Psoas muscle (tissue), 8 donors: ENCODE data around the gene SPINK5. TPM values are rescaled to one million over a fixed set of nuclear protein-coding genes. Genes with fewer than 3 reads are reported as not detected.

Experiments used
- ATAC-seq, 4 donors: fragments of 200-7000 bp; cut with Tn5 transposase; one replicate each; pipeline ENCODE4 v1.9.1; 2020; ENCODE audit warnings: moderate library complexity in 3 of 4, mild to moderate bottlenecking in 2 of 4
- DNase-seq, 2 donors: peaks; one replicate each; pipeline ENCODE4 v3.0.0-alpha.2; 2020
- H3K27ac ChIP-seq: fragments of 200-600 bp; one replicate; pipeline ENCODE4 v1.8.0; 2022
- H3K27me3 ChIP-seq, 3 donors: fragments of 200-600 bp in 1 of 3; one replicate each; pipeline versions ENCODE4 v1.6.1 to v1.8.0; 2013 to 2022; ENCODE audit warnings: low read length in 2 of 3, mild to moderate bottlenecking in 2 of 3, moderate library complexity in 1 of 3; ENCODE audit not compliant: insufficient read depth in 3 of 3
- H3K36me3 ChIP-seq, 2 donors: fragments of 200-600 bp in 1 of 2; one replicate each; pipeline versions ENCODE4 v1.6.1 to v1.8.0; 2013 to 2022; ENCODE audit warnings: low read depth in 1 of 2, mild to moderate bottlenecking in 1 of 2, moderate library complexity in 1 of 2; ENCODE audit not compliant: insufficient read depth in 1 of 2
- H3K4me1 ChIP-seq: fragments of 200-600 bp; one replicate; pipeline ENCODE4 v1.8.0; 2022
- H3K4me3 ChIP-seq: fragments of 200-600 bp; one replicate; pipeline ENCODE4 v1.8.0; 2022; ENCODE audit warnings: mild to moderate bottlenecking
- H3K9me3 ChIP-seq: fragments of 200-600 bp; one replicate; pipeline ENCODE4 v1.8.0; 2022
- WGBS, 3 donors: extraction: QIAGEN DNeasy Blood & Tissue Kit; methylation state at CpG; one replicate each; pipeline versions ENCODE4 v1.1.6 to v1.1.7; 2013; 5-methylcytosine and 5-hydroxymethylcytosine counted together
- intact Hi-C, 2 donors: fragments of 100-400 bp; cut with DNase I; formaldehyde crosslinking; loops; one replicate each; pipeline versions ENCODE4 v1.11.0 to v1.14.2; 2022
- polyA plus RNA-seq, 3 donors: library from polyadenylated mRNA; stranded (reverse); fragments of 200-250 nt; gene quantifications; one replicate each; pipeline ENCODE4 v1.2.3, GENCODE V29; 2013
- total RNA-seq, 4 donors: library from RNA; stranded (reverse); fragmentation: NEBNext Ultra II Directional in 2 of 4; extraction: Animal tissue kit (Norgen Biotek cat#: 25700) in 2 of 4; gene quantifications; one replicate each; pipeline versions ENCODE4 v1.2.1 to v1.2.4, GENCODE V29; 2021 to 2023
- TF ChIP-seq, protein P1 (sequence below): fragments of 200-600 bp; IDR thresholded peaks from one replicate; pipeline ENCODE4 v1.8.0; 2022; ENCODE audit warnings: antibody characterized with exemption
- donor health status: healthy with polysubstance abuse.
- donor health status: DM: no; HTN: no; CAD: no; lungs with moderate emphysema.
- donor health status: Bipolar disorder and iron deficiency.
- donor health status: healthy.
- donor health status: DM: yes; HTN: yes; CAD: no.
- donor health status: DM: no; HTN: no; CAD: no.
- donor health status: DM: no; HTN: no; CAD: no.
- donor health status: DM: yes; HTN: yes; CAD: no.

Gene SPINK5
- total and polyA plus RNA-seq, 7 donors, result 0.05 to 0.90 (median 0.29) TPM; not detected in 1

DNA sequence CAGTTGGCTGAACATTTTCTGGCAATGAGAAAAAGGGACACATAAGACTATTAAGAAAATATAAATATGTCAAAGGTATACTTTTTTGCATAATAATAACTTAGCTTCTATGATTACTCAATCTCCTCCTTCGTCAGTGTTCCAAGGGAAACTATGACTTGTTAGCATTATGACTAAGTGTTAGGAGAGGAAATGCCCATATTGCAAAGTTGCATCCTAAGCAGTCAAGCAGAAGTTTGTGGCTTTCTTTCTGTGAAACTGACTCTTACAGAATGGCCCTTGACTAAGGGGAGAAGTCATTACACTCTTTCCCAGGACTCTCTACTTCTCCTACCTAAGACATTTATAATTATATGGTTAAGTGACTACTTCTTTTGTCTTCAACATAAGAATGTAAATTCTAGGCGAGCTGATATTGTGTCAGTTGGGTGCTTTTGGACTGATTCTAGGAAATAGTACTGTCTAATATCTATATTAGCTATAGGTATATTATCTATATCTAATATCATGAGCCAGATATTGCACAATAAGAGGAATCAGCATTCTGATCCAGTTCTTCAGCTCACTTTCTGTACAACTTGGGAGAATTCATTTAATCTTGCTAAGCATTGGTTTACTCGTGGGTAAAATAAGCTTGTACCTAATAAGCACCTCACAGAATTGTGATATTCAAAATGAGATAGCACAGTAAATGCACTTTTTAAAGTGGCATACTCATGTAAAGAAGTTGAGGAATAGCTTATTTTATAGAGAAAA lies 122.6 kb downstream of the SPINK5 start:
- Histone ChIP-seq H3K4me3 (no peak overlapping the region), H3K27me3 (no peaks in the 10 kb centered on the region), H3K27ac (no peak overlapping the region), H3K4me1 (no peaks in the 10 kb centered on the region), H3K36me3 (no peaks in the 10 kb centered on the region), H3K9me3 (no peaks in the 10 kb centered on the region)
- intact Hi-C loops, result no loop called here
- DNase-seq (no peak), ATAC-seq (no peak)
- TF ChIP-seq, protein P1, sequence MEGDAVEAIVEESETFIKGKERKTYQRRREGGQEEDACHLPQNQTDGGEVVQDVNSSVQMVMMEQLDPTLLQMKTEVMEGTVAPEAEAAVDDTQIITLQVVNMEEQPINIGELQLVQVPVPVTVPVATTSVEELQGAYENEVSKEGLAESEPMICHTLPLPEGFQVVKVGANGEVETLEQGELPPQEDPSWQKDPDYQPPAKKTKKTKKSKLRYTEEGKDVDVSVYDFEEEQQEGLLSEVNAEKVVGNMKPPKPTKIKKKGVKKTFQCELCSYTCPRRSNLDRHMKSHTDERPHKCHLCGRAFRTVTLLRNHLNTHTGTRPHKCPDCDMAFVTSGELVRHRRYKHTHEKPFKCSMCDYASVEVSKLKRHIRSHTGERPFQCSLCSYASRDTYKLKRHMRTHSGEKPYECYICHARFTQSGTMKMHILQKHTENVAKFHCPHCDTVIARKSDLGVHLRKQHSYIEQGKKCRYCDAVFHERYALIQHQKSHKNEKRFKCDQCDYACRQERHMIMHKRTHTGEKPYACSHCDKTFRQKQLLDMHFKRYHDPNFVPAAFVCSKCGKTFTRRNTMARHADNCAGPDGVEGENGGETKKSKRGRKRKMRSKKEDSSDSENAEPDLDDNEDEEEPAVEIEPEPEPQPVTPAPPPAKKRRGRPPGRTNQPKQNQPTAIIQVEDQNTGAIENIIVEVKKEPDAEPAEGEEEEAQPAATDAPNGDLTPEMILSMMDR, result no peak
- WGBS, 3 donors, result 71 to 79% (median 77%) methylated on average over 3 of the region's 3 CpGs

Other genes with a start within 250 kb of the SPINK5 start
- gene SPINK1, start 232.3 kb upstream of the SPINK5 start, total RNA-seq, result 1 to 10 TPM in 3 of 4 donors, not detected in 1; 3.0 to 8.2 (median 6.2) TPM
- 10 to 100 TPM in 1 of 3 donors, 1 to 10 TPM in 2; 1.6 to 24.1 (median 9.4) TPM for gene SPINK1, start 232.3 kb upstream of the SPINK5 start, polyA plus RNA-seq
- gene SCGB3A2, start 185.3 kb upstream of the SPINK5 start, total RNA-seq, result not detected
- gene SCGB3A2, start 185.3 kb upstream of the SPINK5 start, polyA plus RNA-seq, result under 1 TPM in 1 of 3 donors, not detected in 2; 0.17 TPM
- gene C5orf46, start 157.4 kb upstream of the SPINK5 start, total RNA-seq, result not detected
- not detected for gene C5orf46, start 157.4 kb upstream of the SPINK5 start, polyA plus RNA-seq
- gene SPINK14, start 104.6 kb downstream of the SPINK5 start, total RNA-seq, result not detected
- gene SPINK14, start 104.6 kb downstream of the SPINK5 start, polyA plus RNA-seq, result not detected
- gene SPINK6, start 139.1 kb downstream of the SPINK5 start, total RNA-seq, result not detected
- not detected for gene SPINK6, start 139.1 kb downstream of the SPINK5 start, polyA plus RNA-seq
- not detected for gene MARCOL, start 174.5 kb downstream of the SPINK5 start, total RNA-seq
- not detected for gene MARCOL, start 174.5 kb downstream of the SPINK5 start, polyA plus RNA-seq
- not detected for gene SPINK13, start 204.8 kb downstream of the SPINK5 start, total RNA-seq
- under 1 TPM in 1 of 3 donors, not detected in 2; 0.25 TPM for gene SPINK13, start 204.8 kb downstream of the SPINK5 start, polyA plus RNA-seq
- not detected for gene SPINK7, start 248.4 kb downstream of the SPINK5 start, total RNA-seq
- not detected for gene SPINK7, start 248.4 kb downstream of the SPINK5 start, polyA plus RNA-seq